ENCODE measurements around the gene NFATC2.

NFATC2 gene

DNA sequence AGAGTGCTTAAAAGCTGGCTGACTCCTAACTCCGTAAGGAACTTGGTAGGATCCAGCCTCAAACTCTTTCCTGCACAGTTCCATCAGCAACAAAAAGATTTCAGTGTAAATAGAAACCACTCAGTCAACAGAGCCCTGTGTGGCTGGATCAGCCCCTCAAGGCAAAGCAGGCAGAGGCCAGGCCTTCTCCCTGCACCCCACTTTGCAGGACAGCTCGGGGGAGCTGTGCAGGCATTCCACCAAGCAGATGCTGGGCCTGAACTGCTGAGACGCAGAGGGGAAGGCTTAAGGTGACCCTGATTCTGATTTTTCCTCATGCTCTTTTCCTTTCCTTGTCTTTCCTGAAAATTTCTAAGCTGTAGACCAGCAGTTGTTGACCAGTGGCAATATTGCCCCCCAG is 91.5 kb downstream of the NFATC2 start:
- no peak for DNase-seq (ENCODE audit: low spot score)

DNA sequence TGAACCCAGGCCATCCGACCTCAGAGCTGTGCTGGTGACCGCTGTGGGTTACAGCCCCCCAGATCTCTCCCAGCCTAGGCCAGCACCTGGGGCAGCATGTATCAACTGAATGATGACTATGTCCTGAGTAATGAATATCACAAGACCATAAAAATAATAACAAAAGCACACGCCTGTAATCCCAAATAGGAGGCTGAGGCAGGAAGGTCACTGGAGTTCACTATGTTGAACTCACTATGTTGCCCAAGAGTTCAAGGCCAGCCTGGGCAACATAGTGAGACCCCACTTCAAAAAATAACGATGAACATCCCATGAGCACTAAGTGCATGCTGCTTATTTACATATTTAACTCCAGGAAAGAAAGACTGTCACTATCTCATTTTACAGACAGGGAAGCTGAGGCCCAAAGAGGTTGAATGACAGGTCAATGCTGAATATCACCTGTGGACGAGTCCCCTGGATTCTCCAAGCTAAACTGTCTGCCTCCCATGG is 92.3 kb downstream of the NFATC2 start:
- DNase-seq (ENCODE audit: low spot score), result no peak

DNA sequence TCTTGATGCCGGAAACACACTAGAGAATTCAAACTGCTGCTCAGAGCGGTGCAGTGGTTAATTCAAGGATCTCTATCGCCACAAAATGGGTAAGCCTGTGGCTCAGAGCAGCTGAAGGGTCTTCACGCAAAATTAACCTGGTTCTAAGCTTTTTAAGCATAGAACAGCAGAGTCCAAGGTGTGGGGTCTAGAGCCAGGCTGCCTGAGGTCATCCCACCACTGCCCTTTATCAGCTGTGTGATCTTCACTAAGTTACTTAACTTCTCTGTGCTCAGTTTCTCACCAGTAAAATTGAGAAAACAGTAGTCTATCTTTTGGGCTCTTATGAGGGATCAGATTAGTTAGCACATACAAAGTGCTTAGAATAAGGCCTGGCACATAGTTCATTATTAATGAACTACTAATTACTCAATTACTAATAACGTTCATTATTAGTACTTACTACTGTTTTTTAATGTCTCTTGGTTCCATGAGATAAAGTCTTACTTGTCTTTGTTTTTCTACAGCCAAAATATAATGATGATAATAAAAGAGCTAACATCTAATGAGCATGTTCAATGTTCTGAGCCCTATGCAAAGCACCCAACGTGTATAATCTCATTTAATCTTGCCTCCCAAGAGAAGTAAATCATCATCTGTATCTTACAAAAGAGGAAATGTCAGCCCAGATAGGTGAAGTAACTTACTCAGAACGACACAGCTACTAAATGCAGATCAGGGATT is 92.9 kb downstream of the NFATC2 start:
- DNase-seq (ENCODE audit: low spot score), result no peak

DNA sequence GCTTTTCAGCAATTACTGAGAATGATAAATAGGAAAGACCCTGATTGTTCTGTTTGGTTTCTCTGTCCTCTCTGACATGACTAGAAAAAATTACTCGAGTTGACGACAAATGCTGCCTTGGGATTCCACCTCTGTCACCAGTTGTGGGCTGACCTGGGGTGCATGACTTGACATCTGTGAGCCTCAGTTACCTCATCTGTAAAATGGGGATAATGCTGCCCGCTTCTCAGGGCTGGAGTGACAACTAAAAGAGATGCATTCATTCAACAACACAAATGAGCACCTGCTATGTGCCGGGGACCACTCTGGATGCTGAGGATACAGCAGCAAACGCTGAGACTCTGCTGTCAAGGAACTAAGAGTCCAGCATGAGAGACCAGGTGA is 94.8 kb downstream of the NFATC2 start:
- no peak for DNase-seq (ENCODE audit: low spot score)

DNA sequence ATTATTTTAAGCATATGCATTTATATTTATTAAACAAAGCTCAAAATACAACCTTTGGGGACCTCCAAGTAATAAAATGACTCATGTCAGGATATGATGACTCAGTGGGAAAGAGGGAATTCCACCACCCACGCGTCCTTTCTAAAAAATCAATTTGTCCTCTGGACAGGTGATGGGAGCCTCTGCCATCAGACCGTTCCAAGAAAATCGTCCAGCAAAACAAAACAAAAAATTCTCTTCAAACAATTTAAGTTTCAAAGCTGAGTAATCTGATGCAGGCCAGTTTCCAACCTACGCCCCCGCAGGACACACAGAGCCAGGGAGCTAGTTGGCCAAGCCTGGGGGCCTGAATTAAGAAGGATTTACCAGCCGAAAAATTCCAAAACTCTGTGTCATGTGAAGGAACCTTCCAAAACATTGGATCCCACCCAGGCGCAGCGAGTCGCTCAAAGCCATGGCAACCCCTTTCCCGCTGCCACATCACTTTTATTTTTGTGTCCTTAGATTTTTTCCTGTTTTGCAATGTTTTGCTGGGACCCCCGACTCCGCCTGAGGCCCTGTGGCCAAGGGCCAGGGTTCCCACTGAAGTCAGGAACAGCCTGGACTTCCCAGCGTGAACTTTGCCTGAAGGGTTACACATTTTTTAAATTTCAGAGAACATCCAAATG is 95.3 kb downstream of the NFATC2 start:
- peak; percentile 92 for DNase-seq (ENCODE audit: low spot score)

DNA sequence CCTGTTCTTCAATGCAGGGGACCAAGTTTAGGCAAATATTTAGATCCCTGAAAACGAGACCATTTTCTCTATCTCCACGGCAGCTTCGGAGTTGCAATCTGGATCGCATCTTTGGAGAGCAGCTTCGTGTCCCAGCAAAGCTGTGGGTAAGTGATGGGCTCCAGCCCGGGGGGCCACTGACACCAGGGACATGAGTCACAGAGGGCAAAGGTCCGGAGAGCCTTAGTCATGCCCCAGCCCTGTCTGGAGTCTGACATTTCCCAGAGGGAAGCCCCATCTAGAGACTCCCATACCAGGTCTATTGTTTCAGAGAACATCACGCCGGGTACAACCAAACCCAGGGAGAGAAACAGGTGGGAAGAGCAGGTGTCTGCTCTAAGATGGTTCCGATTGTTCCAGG is 95.9 kb downstream of the NFATC2 start:
- DNase-seq (ENCODE audit: low spot score), result peak; percentile 94

DNA sequence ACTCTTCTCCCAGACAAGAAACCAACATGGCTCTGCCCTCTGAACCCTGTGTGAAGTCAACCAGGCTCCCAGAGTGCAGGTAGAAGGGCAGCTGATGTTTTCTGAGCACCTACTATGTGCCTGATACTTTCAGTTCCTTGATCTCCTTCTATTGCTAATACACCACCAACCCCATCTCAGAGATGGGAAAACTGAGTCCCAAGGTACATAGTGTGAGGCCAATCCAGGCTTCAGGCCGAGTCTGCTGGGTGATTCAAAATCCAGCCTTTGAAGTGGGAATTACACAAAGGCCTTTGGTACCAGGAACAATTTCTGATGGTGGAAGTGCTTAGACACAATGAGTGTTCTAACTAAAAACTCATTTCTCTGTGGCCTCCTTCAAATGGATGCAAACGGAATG is 96.3 kb downstream of the NFATC2 start:
- DNase-seq (ENCODE audit: low spot score), result peak; percentile 40

DNA sequence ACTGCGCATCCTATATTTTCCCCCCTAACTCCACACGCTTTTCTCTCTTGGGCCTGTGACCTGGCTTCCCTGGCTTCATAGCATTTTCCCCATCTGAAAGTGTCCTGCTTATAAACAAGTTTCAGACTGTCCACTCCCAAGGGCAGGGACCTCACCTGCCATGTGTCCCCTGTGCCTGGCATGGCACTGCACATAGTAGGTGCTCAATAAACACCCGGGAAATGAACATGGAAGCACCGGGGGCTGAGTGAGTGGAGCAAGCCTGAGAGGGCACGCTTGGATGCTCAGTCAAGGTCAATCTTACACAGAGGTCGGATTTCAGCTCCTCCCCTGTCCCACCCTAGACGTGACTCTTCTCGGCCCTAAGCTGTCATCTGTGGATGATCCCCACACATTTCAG is 96.9 kb downstream of the NFATC2 start:
- no peak for DNase-seq (ENCODE audit: low spot score)

DNA sequence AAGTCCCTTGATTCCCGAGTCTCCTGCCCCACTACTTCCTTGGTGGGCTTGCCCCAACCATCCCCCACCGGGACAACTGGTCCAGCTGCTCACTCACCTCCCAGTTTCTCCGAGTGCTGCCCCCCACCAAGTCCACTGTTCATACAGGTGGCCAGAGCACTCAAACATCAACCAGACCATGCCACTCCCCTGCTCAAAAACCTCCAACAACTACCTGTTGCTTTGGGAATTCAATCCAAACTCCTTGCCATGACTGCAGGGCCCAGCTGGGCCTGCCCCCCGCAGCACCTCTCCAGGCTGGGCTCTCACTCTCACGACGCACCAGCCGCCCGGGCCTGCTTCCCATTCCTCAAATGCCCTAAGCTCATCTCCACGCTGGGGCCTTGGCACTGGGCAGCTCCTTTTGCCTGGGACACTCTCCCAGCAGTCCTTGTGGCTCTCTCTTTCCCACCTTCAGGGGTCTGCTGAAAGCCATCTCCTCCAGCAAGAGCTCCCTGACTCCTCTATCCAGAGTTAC is 97.5 kb downstream of the NFATC2 start:
- DNase-seq (ENCODE audit: low spot score), result no peak

DNA sequence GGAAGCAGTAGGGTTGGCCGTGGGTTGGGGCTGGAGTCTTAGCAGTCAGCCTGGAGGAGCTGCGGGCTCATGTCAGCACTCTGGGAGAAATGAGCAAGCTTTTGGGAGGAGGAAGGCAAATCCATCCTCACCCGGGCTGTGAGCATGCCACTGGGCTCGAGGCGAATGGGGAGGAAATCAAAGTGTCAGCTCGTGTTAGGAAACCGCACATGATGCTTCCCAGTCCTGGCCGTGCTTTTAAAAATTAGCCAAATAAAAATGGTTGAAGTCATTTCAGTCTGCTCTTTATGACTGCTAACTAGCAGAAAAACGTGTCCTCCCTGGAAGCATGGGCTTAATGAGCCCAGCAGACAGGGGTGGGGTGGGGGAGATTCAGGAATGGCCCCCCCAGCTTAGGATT is 98.1 kb downstream of the NFATC2 start:
- no peak for DNase-seq (ENCODE audit: low spot score)

DNA sequence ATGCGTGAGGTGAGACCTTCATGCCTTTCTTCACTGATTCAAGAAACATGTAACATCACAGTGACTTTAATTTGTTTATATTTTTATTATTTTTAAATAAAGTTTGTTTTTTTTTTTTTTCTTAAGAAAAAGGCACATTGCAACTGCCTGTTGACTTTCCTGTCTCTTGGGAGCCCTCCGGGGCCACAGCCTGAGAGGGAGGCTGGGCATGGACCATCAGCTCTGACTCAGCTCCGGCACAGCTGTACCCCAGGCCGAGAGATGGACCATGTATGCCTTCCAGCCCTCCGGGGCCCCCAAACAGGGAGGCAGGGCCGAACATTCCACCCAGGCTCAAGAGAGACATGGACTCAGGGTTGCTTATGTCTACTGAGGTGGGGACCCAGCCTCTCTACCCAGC is 99.9 kb downstream of the NFATC2 start:
- DNase-seq (ENCODE audit: low spot score), result no peak

DNA sequence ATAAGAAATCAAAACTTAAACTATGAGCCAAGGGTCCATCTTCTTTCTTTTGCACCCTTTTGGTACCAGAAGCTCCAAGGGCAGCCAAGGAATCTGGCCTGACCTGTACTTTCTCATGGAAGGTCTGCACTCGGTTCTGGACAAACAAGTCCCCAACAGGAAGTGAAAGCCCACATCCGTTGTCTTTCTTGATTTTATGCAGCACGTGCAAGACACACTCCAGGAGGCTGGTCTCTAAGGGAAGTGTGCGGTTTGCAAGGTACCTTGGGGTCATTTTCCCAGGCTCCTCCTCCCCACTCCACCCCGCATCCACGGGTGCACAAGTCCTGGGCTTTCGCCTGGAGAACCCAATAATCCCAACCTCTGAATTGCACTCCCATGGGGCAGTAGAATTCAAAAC is 101.9 kb downstream of the NFATC2 start:
- no peak for DNase-seq (ENCODE audit: low spot score)

DNA sequence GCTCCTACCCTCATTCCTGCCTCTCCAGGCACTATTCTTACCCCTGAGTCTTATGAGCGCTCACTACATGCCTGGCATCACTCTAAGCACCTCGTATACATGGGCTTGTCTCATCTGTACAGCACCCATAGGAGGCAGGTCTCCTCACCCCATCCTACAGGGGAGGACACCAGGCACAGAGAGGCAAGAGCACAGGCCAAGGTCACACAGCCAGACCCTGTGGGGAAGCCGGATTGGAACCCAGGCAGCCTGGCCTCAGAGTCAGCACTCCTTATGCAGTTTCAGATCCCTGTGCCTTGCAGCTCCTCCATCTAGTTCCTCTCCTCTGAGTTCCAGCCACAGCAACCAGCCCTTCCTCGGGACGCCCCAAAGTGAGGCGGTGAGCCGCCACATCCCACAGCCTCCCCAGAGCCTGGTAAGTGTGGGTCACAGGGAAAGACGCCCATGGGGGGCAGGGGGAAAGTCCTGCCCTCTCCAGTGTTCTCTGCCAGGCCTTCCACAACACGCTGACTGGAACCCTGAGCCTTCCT is 103.3 kb downstream of the NFATC2 start:
- no peak for DNase-seq (ENCODE audit: low spot score)

DNA sequence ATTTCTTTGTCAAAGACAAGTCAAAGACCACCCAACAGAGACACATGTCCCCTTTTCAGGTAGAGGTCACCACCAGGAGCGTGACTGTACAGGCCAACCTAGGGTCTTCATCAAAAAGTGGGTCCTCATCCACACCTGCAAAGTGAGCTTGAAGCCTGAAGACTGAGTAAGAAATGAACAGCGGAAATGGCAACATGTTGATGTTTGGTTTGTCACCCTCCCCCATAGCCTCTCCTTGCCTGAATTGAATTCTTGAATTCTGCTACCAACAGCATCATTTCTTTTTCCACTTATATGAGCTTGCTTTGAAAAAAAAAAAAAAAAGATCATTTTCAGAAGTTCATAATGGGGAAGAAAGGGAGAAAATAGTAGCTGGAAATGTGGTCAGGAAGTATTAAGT is 104.4 kb downstream of the NFATC2 start:
- no peak for DNase-seq (ENCODE audit: low spot score)

DNA sequence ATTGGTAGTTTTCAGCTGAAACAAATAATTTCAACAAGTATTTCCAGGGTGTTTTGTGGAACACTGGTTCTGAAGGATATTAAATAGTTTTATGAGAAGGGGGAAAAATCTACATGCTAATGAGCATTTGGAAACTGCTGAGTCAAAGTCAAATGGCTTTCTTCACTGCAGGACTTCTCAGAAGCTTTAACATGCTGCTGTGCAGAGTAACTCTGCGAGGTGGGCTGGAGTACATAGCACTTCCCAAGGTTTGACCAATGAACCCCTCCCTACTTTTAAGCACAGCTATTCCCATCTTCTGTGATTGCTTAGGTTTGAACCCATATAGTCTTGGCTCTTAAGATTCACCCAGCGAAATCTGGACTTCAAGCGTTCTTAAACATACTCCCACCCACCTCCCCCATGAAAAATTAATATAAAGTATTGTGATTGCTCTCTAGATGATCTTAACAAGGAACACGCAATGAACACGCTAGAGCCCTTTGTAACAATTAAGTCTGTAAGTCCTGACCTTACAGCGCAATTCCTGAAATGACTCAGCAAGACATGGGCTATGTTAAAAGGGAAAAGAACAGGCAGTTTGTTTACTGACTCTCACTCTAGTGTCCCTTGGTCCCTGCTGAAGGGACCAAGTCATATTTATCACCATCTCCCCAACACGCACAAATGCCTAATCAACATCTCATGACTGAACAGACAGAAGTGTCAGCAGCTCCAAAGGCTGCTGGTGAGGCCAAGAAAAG is 105.2 kb downstream of the NFATC2 start:
- DNase-seq (ENCODE audit: low spot score), result peak; percentile 60

DNA sequence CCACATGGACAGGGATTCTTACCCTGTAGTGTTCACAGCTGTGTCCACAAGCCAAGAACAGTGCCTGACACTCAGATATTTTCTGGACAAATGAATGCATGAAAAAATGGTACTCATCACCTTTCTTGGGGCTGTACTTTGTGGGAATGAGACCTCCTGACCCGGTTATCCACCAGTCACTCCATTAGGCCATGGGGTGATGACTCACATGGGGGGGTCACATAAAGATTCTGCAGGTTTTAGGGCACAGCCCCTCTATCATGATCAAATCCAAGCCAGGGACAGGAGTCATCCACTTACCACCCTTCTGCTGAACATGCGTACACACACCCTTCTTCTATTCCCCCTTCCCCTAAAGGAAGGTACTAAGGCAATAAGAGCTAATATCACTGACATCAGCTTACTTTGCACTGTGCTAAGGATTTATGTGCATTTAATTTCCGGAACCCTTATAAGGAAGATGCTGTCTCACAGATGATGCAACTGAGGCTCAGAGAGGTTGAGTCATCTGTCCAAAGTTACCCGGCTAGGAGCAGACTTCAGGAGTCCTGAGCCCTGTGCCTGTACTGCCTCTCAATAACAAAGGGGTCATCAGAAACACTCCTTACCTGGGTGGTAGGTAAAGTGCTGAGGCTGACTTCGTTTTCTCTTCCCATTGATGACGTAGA is 107.8 kb downstream of the NFATC2 start:
- DNase-seq (ENCODE audit: low spot score), result no peak

DNA sequence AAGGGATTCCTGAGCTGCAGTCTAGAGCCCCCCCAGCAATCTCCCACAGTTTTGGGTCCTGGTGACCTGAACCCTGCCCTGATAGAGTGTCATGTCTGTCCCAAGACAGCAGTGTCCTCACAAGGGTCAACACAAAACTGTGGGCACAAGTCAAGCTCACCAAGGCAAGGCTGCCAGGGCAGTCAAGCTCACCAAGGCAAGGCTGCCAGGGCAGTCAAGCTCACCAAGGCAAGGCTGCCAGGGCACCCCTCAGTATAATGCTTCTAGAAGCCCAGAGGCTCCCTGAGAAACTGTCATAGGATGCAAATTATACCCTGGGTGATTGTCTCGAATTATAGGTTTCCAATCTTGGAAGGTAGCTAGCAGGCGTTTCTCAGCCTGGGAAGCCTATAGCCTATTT is 108.5 kb downstream of the NFATC2 start:
- no peak for DNase-seq (ENCODE audit: low spot score)

DNA sequence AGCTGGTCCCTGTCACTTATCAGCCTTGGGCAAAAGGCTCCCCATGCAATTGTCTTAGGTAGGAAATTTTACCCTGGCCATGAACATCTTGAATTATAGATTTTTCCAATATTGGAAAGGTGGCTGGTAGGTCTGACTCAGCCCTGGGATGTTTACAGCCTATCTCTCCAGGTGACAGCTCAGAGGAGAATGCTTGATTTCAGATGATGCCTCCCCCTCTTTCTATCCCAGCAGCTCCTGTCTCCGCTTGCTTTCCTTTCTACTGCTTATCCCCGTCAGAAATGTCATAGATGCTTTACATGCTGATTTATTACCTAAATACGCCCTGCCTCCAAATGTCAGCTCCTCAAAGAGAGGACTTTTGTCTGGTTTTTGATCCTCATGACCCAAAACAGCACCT is 109.6 kb downstream of the NFATC2 start:
- no peak for DNase-seq (ENCODE audit: low spot score)

DNA sequence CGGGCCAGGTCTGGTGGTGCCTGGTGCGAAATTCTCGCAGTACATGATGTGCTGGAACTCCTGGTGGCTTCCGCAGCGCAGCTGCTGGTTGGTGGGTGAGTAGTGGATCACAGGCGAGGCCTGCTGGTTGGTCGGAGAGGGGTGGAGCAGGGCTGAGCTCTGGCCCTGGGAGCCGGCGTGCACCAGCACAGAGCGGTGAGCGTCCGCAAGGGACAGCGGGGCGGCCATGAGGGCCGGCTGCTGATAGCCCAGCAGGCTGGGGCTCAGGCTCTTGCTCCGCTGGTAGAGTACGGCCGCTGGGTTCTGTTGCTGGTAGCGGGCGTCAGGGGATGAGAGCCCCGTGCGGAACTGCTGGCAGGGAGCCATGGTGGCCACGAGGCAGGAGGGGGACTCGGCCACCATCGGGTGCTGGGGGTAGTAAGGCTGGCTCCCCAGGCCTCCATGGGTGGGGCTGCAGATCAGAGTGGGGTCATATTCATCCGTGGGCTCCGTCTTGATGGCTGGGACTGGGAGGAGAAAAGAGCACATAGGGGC is 110.2 kb downstream of the NFATC2 start:
- no peak for DNase-seq (ENCODE audit: low spot score)

DNA sequence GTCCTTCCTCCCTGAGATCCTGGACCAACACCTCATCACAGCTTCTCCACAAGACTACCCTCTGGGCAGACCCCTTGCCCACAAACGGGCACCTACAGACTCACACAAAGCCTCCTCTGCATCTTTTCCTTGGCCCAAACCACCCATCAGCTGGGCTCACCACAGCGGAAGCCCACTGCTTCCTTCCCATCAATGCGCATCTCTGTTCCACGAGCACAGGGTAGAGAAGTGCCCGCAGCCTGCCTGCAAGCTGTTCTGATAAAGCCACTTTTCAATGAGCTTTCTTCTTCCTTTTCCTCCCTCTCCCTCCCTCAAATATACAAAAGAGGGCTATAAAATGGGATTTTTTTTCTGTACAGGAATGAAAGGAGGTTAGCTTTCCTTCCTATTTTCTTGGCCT is 111.2 kb downstream of the NFATC2 start:
- DNase-seq (ENCODE audit: low spot score), result no peak

DNA sequence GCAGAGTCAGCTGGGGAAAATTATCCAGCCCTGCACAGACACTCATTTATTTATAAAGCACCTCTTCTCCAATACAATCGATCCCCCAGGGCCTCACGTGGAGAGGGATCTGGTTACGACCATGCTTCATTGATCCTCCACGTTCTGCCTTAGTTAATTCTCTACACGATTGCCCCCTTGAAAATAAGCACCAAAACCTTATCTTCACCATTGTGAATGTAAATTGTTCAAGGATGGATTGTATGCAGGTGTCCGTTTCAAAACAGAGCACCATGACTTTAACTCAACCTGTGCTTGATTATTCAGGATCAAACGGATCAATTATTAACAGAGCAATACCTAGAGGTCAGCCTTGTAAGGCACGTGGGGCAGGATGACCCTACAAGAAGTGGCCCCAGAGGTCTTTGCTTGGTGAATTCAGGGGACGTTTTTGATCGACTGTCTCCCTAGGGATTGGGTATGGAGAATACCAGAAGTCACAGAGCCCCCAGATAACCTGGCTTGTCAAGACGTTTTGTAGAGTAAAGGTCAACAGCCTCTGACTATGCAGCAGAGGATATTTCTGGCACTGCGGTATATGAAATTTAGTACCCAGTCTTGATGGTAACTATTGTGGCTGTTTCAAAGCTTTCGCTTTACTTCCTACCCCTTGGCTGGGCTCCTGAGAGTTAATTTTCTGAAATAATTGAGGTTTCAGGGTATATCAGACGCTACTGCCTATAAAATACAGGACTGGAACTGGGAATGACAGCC is 112.1 kb downstream of the NFATC2 start:
- DNase-seq (ENCODE audit: low spot score), result no peak

All from COLO829 (cell line).